Right lobe of liver (tissue), 6 donors: ENCODE results near the gene USP6NL. TPM values are rescaled to one million over a fixed set of nuclear protein-coding genes. Genes with fewer than 3 reads are reported as not detected.

Source experiments
- ATAC-seq, 4 donors: fragments of 200-7000 bp; cut with Tn5 transposase; one replicate each; pipeline ENCODE4 v1.9.1; 2020; ENCODE audit warnings: mild to moderate bottlenecking in 4 of 4, moderate library complexity in 4 of 4
- DNase-seq, 3 donors: peaks; one replicate each; pipeline ENCODE4 v3.0.0-alpha.2; 2020
- H3K27ac ChIP-seq, 3 donors: fragments of 200-600 bp; one replicate each; pipeline ENCODE4 v1.8.0; 2022
- H3K27me3 ChIP-seq, 2 donors: fragments of 200-600 bp; one replicate each; pipeline ENCODE4 v1.8.0; 2022
- H3K36me3 ChIP-seq, 4 donors: fragments of 200-600 bp; sonication (generic) in 1 of 4; one replicate each; pipeline versions ENCODE4 v1.5.1 to v1.8.0; 2017 to 2022; ENCODE audit warnings: control low read depth in 1 of 4
- H3K4me1 ChIP-seq, 4 donors: fragments of 200-600 bp; sonication (generic) in 1 of 4; one replicate each; pipeline versions ENCODE4 v1.5.1 to v1.8.0; 2017 to 2022; ENCODE audit warnings: control low read depth in 1 of 4
- H3K4me3 ChIP-seq, 3 donors: fragments of 200-600 bp; one replicate each; pipeline ENCODE4 v1.8.0; 2022
- H3K9me3 ChIP-seq, 4 donors: fragments of 200-600 bp; sonication (generic) in 1 of 4; one replicate each; pipeline versions ENCODE4 v1.5.1 to v1.8.0; 2017 to 2022; ENCODE audit warnings: control low read depth in 1 of 4
- CTCF ChIP-seq, 4 donors: fragments of 200-600 bp in 3 of 4; fragments of 450-650 bp in 1 of 4; IDR thresholded peaks; one replicate each; pipeline versions ENCODE4 v1.5.1 to v1.8.0; 2016 to 2022; ENCODE audit warnings: antibody characterized with exemption in 4 of 4, mild to moderate bottlenecking in 2 of 4
- POLR2A ChIP-seq: fragments of 450-650 bp; IDR thresholded peaks from one replicate; pipeline ENCODE4 v1.6.1; 2017; ENCODE audit warnings: antibody characterized with exemption, mild to moderate bottlenecking
- WGBS: methylation state at CpG from one replicate; pipeline ENCODE4 v1.1.6; 2018; ENCODE audit warnings: low coverage, low lambda C conversion rate; ENCODE audit not compliant: insufficient coverage; ENCODE audit errors: missing lambda C conversion rate; 5-methylcytosine and 5-hydroxymethylcytosine counted together
- intact Hi-C, 2 donors: fragments of 100-400 bp; cut with DNase I; formaldehyde crosslinking; loops; one replicate each; pipeline versions ENCODE4 v1.11.2 to v1.14.1; 2022
- total RNA-seq, 6 experiments: library from RNA; depleted of rRNA in 2 of 6; stranded (reverse); fragments of >200 nt in 2 of 6; fragmentation: NEBNext Ultra II Directional in 3 of 6; extraction: Animal tissue kit (Norgen Biotek cat#: 25700) in 3 of 6; gene quantifications; one replicate each; pipeline versions ENCODE4 v1.1.0 to v1.2.4, GENCODE V29; 2016 to 2023
- donor health status: DM: no; HTN: yes; CAD: no.
- donor health status: DM: no; HTN: no; CAD: no.
- donor health status: DM: no; HTN: no; CAD: no.
- donor health status: DM: no; HTN: yes; CAD: no.
- donor health status: DM: no; HTN: yes; CAD: no.

Gene USP6NL
- total RNA-seq, 6 experiments from 2014 or later, result 8.4 to 15.3 (median 11.5) TPM

GRCh38 chr10:11475831-11476434, 135.5 kb downstream of the USP6NL start:
- Histone ChIP-seq H3K27ac (no peak overlapping the region), H3K4me3 (no peak overlapping the region), H3K27me3 (no peaks in the 10 kb centered on the region), H3K9me3 (no peaks in the 10 kb centered on the region), H3K4me1 (no peaks in the 10 kb centered on the region), H3K36me3 (peaks cover 0 to 17% (median 8%) of the 10 kb centered on the region in 4 donors)
- TF ChIP-seq CTCF (IDR thresholded peaks at IDR 0.05), result no peak
- no peak for TF ChIP-seq POLR2A
- WGBS, result 83% methylated on average over 2 of the region's 3 CpGs
- DNase-seq (no peak), ATAC-seq (no peak)
- intact Hi-C loops, result no loop called here

GRCh38 chr10:11473128-11473760, 138.2 kb downstream of the USP6NL start:
- intact Hi-C loops, result no loop called here
- Histone ChIP-seq H3K27ac (no peak overlapping the region), H3K4me3 (no peak overlapping the region), H3K4me1 (no peaks in the 10 kb centered on the region), H3K36me3 (peaks cover 0 to 3% (median 0%) of the 10 kb centered on the region in 4 donors), H3K27me3 (no peaks in the 10 kb centered on the region), H3K9me3 (no peaks in the 10 kb centered on the region)
- 84% methylated on average over 12 of the region's 12 CpGs for WGBS
- TF ChIP-seq CTCF (IDR thresholded peaks at IDR 0.05) (no peak), POLR2A (no peak)
- DNase-seq, result no peak
- ATAC-seq, result peak in 1 of 4 donors; percentile 11

- Histone ChIP-seq H3K36me3 (peaks cover 0 to 13% (median under 1%) of the 10 kb centered on the region in 4 donors), H3K4me1 (no peaks in the 10 kb centered on the region), H3K9me3 (no peaks in the 10 kb centered on the region), H3K27me3 (no peaks in the 10 kb centered on the region), H3K27ac (no peak overlapping the region), H3K4me3 (no peak overlapping the region)
- ATAC-seq (peak; percentile 90 to 94 (median 92)), DNase-seq (peak in 2 of 3 donors; percentile 61 to 65)
- WGBS, result 63% methylated on average over 8 of the region's 8 CpGs
- intact Hi-C loops, result no loop called here
- peak; percentile 56 to 81 (median 68) for TF ChIP-seq CTCF (IDR thresholded peaks at IDR 0.05)
- no peak for TF ChIP-seq POLR2A
Measured at GRCh38 chr10:11472158-11472753, 139.2 kb downstream of the USP6NL start.

GRCh38 chr10:11469575-11470391, 141.7 kb downstream of the USP6NL start:
- Histone ChIP-seq H3K27me3 (no peaks in the 10 kb centered on the region), H3K36me3 (peaks cover 0 to 13% (median under 1%) of the 10 kb centered on the region in 4 donors), H3K27ac (no peak overlapping the region), H3K4me1 (no peaks in the 10 kb centered on the region), H3K4me3 (no peak overlapping the region), H3K9me3 (no peaks in the 10 kb centered on the region)
- WGBS, result 94% methylated on average over 15 of the region's 22 CpGs
- intact Hi-C loops, result no loop called here
- TF ChIP-seq CTCF (IDR thresholded peaks at IDR 0.05) (no peak), POLR2A (no peak)
- ATAC-seq, result no peak
- DNase-seq, result no peak
